Measurements from ENCODE around the gene SGF29.
"Not testable (repeated sequence)": the region's sequence is repeated elsewhere in the genome, so short reads cannot be mapped to it uniquely, and the experiment has no call there.

The SGF29 gene

GRCh38 chr16:28597692-28598261 is 44.1 kb downstream of the SGF29 start:
- no peak for DNase-seq

- DNase-seq = not testable (repeated sequence)
Measured at GRCh38 chr16:28599377-28600285, 45.9 kb downstream of the SGF29 start.

GRCh38 chr16:28600965-28601364 is 47.2 kb downstream of the SGF29 start:
- DNase-seq = not testable (repeated sequence)

- not testable (repeated sequence) for DNase-seq
Measured at GRCh38 chr16:28601589-28601988, 47.9 kb downstream of the SGF29 start.

GRCh38 chr16:28602062-28602461 is 48.3 kb downstream of the SGF29 start:
- not testable (repeated sequence) for DNase-seq

- no peak for DNase-seq
Measured at GRCh38 chr16:28602529-28602928, 48.8 kb downstream of the SGF29 start.

- DNase-seq = no peak
Measured at GRCh38 chr16:28603381-28604185, 49.9 kb downstream of the SGF29 start.

GRCh38 chr16:28604186-28604565 is 50.5 kb downstream of the SGF29 start:
- no peak for DNase-seq

- DNase-seq = no peak
Measured at GRCh38 chr16:28606291-28607115, 52.8 kb downstream of the SGF29 start.

GRCh38 chr16:28607116-28607623 is 53.5 kb downstream of the SGF29 start:
- no peak for DNase-seq

GRCh38 chr16:28607681-28608495 is 54.2 kb downstream of the SGF29 start:
- DNase-seq = not testable (repeated sequence)

- DNase-seq = not testable (repeated sequence)
Measured at GRCh38 chr16:28608496-28608808, 54.7 kb downstream of the SGF29 start.

GRCh38 chr16:28608867-28609596 is 55.3 kb downstream of the SGF29 start:
- DNase-seq = not testable (repeated sequence)

GRCh38 chr16:28609631-28610594 is 56.2 kb downstream of the SGF29 start, which contains the start of gene SULT1A1:
Gene SULT1A1 (minus strand): TSS chr16:28610044. CDS start chr16:28608855, 1,189 bp downstream.
- DNase-seq = no peak

GRCh38 chr16:28610595-28611191 is 57.0 kb downstream of the SGF29 start:
- no peak for DNase-seq

GRCh38 chr16:28612359-28613280 is 58.9 kb downstream of the SGF29 start:
- not testable (repeated sequence) for DNase-seq

- DNase-seq = not testable (repeated sequence)
Measured at GRCh38 chr16:28613912-28614311, 60.2 kb downstream of the SGF29 start.

GRCh38 chr16:28614561-28614960 is 60.8 kb downstream of the SGF29 start:
- not testable (repeated sequence) for DNase-seq
